HEK293 (cell line): ENCODE data around the gene METTL1.

Experiments
- CTCF ChIA-PET: fragments of 350-600 bp; formaldehyde crosslinking; extraction: SDS; loops from one replicate; lab custom pipeline; 2021; ENCODE audit warnings: antibody characterized with exemption; lab: Yijun Ruan, JAX
- POLR2A ChIA-PET: fragments of 300-600 bp; formaldehyde crosslinking; extraction: SDS; loops from one replicate; lab custom pipeline; 2020; ENCODE audit warnings: antibody characterized with exemption, inconsistent platforms; lab: Yijun Ruan, JAX
- H3K27ac ChIP-seq: fragments of 200-500 bp; sonication (Bioruptor generic); 2 replicates; pipeline ENCODE4 v1.5.1; 2014; ENCODE audit warnings: low read depth, low read length, control low read depth, inconsistent platforms; ENCODE audit errors: extremely low read depth
- H3K36me3 ChIP-seq, 2 experiments: fragments of 200-500 bp in 1 of 2; sonication (Bioruptor generic) in 1 of 2; 1 replicate in 1 of 2; 2 replicates in 1 of 2; pipeline ENCODE4 v1.5.1; 2014 to 2017; ENCODE audit warnings: inconsistent platforms in 2 of 2, low read length in 2 of 2; ENCODE audit not compliant: control insufficient read depth in 2 of 2, insufficient read depth in 1 of 2
- H3K4me1 ChIP-seq: fragments of 200-500 bp; sonication (Bioruptor generic); 2 replicates; pipeline ENCODE4 v1.5.1; 2014; ENCODE audit warnings: mild to moderate bottlenecking, low read length, inconsistent platforms; ENCODE audit not compliant: control insufficient read depth, insufficient read depth
- H3K4me3 ChIP-seq: 2 replicates; pipeline ENCODE4 v1.5.1; 2011; ENCODE audit warnings: low read depth, mild to moderate bottlenecking, control low read depth, low read length, moderate library complexity
- H3K9me3 ChIP-seq: fragments of 200-500 bp; sonication (Bioruptor generic); 2 replicates; pipeline ENCODE4 v1.5.1; 2014; ENCODE audit warnings: low read depth, low read length, inconsistent platforms; ENCODE audit not compliant: control insufficient read depth, insufficient read depth
- GLIS2 ChIP-seq: fragments of 450-650 bp; formaldehyde crosslinking; IDR thresholded peaks from 2 replicates; pipeline ENCODE4 v1.5.1; 2016; ENCODE audit warnings: missing biosample characterization, missing genetic modification characterization
- OVOL3 ChIP-seq: fragments of 450-650 bp; formaldehyde crosslinking; IDR thresholded peaks from 2 replicates; pipeline ENCODE4 v1.5.1; 2016; ENCODE audit warnings: missing biosample characterization, missing genetic modification characterization
- PATZ1 ChIP-seq: fragments of 450-650 bp; formaldehyde crosslinking; IDR thresholded peaks from 2 replicates; pipeline ENCODE4 v1.5.1; 2016; ENCODE audit warnings: missing biosample characterization, missing genetic modification characterization
- SALL2 ChIP-seq: fragments of 450-650 bp; formaldehyde crosslinking; IDR thresholded peaks from 2 replicates; pipeline ENCODE4 v1.5.0; 2017; ENCODE audit warnings: missing biosample characterization, mild to moderate bottlenecking, missing genetic modification characterization, borderline replicate concordance
- SCRT1 ChIP-seq: fragments of 450-650 bp; formaldehyde crosslinking; IDR thresholded peaks from 2 replicates; pipeline ENCODE4 v1.5.1; 2016; ENCODE audit warnings: missing biosample characterization, missing genetic modification characterization, borderline replicate concordance
- SP3 ChIP-seq: fragments of 450-650 bp; formaldehyde crosslinking; IDR thresholded peaks from 2 replicates; pipeline ENCODE4 v1.5.1; 2016; ENCODE audit warnings: missing biosample characterization, missing genetic modification characterization
- YY1 ChIP-seq: fragments of 450-650 bp; formaldehyde crosslinking; IDR thresholded peaks from 2 replicates; pipeline ENCODE4 v1.5.1; 2018; ENCODE audit warnings: missing biosample characterization, missing genetic modification characterization
- ZBTB17 ChIP-seq: fragments of 450-650 bp; formaldehyde crosslinking; IDR thresholded peaks from 2 replicates; pipeline ENCODE4 v1.5.1; 2016; ENCODE audit warnings: missing biosample characterization, missing genetic modification characterization
- ZNF114 ChIP-seq: fragments of 450-650 bp; formaldehyde crosslinking; IDR thresholded peaks from 2 replicates; pipeline ENCODE4 v1.5.0; 2017; ENCODE audit warnings: missing biosample characterization, missing genetic modification characterization
- ZNF214 ChIP-seq: fragments of 450-650 bp; formaldehyde crosslinking; IDR thresholded peaks from 2 replicates; pipeline ENCODE4 v1.5.1; 2017; ENCODE audit warnings: missing biosample characterization, mild to moderate bottlenecking, missing genetic modification characterization, borderline replicate concordance
- ZNF266 ChIP-seq: fragments of 450-650 bp; formaldehyde crosslinking; IDR thresholded peaks from 2 replicates; pipeline ENCODE4 v1.5.1; 2016; ENCODE audit warnings: missing biosample characterization, missing genetic modification characterization, low read depth
- ZNF280C ChIP-seq: fragments of 450-650 bp; formaldehyde crosslinking; IDR thresholded peaks from 2 replicates; pipeline ENCODE4 v1.5.1; 2016; ENCODE audit warnings: missing biosample characterization, missing genetic modification characterization
- ZNF335 ChIP-seq: fragments of 450-650 bp; formaldehyde crosslinking; conservative IDR thresholded peaks from 2 replicates; pipeline ENCODE4 v1.5.1; 2016; ENCODE audit warnings: missing biosample characterization, missing genetic modification characterization
- ZNF561 ChIP-seq: fragments of 450-650 bp; IDR thresholded peaks from 2 replicates; pipeline ENCODE4 v1.5.1; 2018; ENCODE audit warnings: missing biosample characterization, missing genetic modification characterization, borderline replicate concordance
- ZNF600 ChIP-seq: fragments of 450-650 bp; formaldehyde crosslinking; IDR thresholded peaks from 2 replicates; pipeline ENCODE4 v1.5.1; 2016; ENCODE audit warnings: missing biosample characterization, missing genetic modification characterization
- ZNF610 ChIP-seq: fragments of 450-650 bp; formaldehyde crosslinking; IDR thresholded peaks from 2 replicates; pipeline ENCODE4 v1.5.1; 2016; ENCODE audit warnings: missing biosample characterization, missing genetic modification characterization, borderline replicate concordance
- ZNF658 ChIP-seq: fragments of 450-650 bp; formaldehyde crosslinking; IDR thresholded peaks from 2 replicates; pipeline ENCODE4; 2016; ENCODE audit warnings: missing biosample characterization, missing genetic modification characterization
- ZNF792 ChIP-seq: fragments of 450-650 bp; formaldehyde crosslinking; IDR thresholded peaks from 2 replicates; pipeline ENCODE4 v1.5.1; 2016; ENCODE audit warnings: missing biosample characterization, missing genetic modification characterization
- ZXDB ChIP-seq: fragments of 450-650 bp; formaldehyde crosslinking; IDR thresholded peaks from 2 replicates; pipeline ENCODE4 v1.5.1; 2016; ENCODE audit warnings: missing biosample characterization, missing genetic modification characterization
- TF ChIP-seq, protein P1 (sequence below): fragments of 450-650 bp; formaldehyde crosslinking; IDR thresholded peaks from 2 replicates; pipeline ENCODE4 v1.5.1; 2016; ENCODE audit warnings: missing biosample characterization, missing genetic modification characterization

METTL1 gene

DNA sequence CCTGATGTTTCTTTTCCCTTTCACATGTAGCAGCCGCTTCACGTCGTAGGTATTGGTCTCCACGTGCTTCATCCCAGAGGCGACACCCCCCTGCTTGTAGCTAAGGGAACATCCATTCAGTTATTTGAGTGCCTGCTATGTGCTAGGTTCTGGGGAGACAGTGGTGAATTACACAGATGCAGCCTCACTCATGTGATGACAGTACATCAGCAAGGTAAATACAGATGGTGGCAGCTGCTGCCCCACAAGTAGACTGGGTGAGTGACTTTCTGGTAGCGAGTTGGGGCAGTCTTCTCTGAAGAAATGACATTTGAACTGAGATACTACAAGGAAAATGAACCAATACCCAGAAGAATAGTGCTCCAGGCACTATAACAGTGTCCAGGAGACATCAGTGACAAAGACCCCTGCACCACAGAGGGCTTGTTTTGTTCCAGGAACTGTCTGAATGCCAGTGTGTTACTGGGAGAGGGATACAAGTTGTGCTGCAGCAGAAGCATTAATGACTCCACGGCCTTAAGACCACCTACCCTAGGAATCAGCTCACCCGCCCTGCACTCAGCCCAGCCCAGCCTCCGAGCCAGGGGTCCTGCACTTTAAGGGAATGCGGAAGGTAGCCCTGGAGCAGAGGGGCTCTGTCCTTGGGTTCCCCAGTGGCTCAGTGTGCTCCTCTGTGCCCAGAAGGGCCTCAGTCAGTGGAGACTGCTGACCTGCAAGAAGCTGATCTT lies 39.3 kb upstream of the METTL1 start:
- ChIA-PET POLR2A (no interaction called here), CTCF (interaction anchor here (0.7 to 2.2 kb wide), 5 partner anchors 9 to 84 kb away, joined by 3 to 14 read pairs (median 4); partner anchors contain the start of gene TSFM)
- no peaks in the 10 kb centered on the region for H3K4me1 ChIP-seq
- H3K9me3 ChIP-seq: no peaks in the 10 kb centered on the region
- H3K36me3 ChIP-seq: peaks cover 0 to 50% of the 10 kb centered on the region in 2 experiments; a peak in 2 of 3 replicates
- no peak overlapping the region for H3K27ac ChIP-seq
- no peak for TF ChIP-seq GLIS2 (tag by site-specific recombination)
- no peak for TF ChIP-seq ZNF280C (tag by site-specific recombination)
- TF ChIP-seq ZNF610 (tag by site-specific recombination): no peak
- H3K4me3 ChIP-seq: no peak overlapping the region

GRCh38 chr12:57810450-57810849 lies 38.5 kb upstream of the METTL1 start:
- POLR2A ChIA-PET: no interaction called here

DNA sequence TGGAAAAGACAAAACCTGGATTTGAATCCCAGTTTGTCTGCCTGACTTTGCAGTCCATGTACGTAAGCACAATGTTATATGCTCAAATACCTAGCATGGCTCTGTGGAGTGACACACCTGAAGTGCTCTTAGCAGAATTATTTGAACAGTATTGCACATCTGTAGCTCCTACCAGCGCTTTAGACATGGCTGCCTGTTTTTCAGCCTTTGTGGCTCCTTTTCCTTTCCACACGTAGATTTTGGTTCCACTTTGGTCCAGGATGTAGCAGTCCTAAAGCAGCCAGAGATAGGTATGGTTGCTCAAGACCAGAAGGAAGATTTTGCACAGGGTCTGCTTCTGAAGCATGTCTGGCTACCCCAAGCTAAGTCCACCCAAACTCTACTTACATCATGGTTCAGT lies 37.5 kb upstream of the METTL1 start:
- Histone ChIP-seq H3K27ac (no peak overlapping the region), H3K4me3 (no peak overlapping the region), H3K36me3 (peaks cover 1 to 52% of the 10 kb centered on the region in 2 experiments; a peak in 2 of 3 replicates), H3K9me3 (no peaks in the 10 kb centered on the region), H3K4me1 (no peaks in the 10 kb centered on the region)
- TF ChIP-seq SP3 (tag by site-specific recombination): no peak
- no peak for TF ChIP-seq SALL2 (tag by site-specific recombination)
- TF ChIP-seq ZNF792 (tag by site-specific recombination): no peak
- TF ChIP-seq ZXDB (tag by site-specific recombination): no peak
- TF ChIP-seq ZNF266 (tag by site-specific recombination): no peak
- TF ChIP-seq PATZ1: no peak
- TF ChIP-seq ZNF561 (tag by site-specific recombination): no peak
- no peak for TF ChIP-seq GLIS2 (tag by site-specific recombination)
- no peak for TF ChIP-seq OVOL3 (tag by site-specific recombination)
- TF ChIP-seq ZNF214 (tag by site-specific recombination): no peak
- TF ChIP-seq ZNF600 (tag by site-specific recombination): no peak
- TF ChIP-seq SCRT1: no peak
- ChIA-PET POLR2A (no interaction called here), CTCF (interaction anchor here (0.6 to 1.4 kb wide), 4 partner anchors 10 to 50 kb away, joined by 3 to 5 read pairs (median 3); partner anchors contain the start of gene TSFM)

More at GRCh38 chr12:57810450-57810849, 38.5 kb upstream of the METTL1 start:
- CTCF ChIA-PET: interaction anchor here (0.7 to 1.5 kb wide), 2 partner anchors 10 to 28 kb away, joined by 3 to 4 read pairs; partner anchors contain the start of gene TSFM
- no peak for TF ChIP-seq YY1 (tag by site-specific recombination)
- TF ChIP-seq, protein P1, sequence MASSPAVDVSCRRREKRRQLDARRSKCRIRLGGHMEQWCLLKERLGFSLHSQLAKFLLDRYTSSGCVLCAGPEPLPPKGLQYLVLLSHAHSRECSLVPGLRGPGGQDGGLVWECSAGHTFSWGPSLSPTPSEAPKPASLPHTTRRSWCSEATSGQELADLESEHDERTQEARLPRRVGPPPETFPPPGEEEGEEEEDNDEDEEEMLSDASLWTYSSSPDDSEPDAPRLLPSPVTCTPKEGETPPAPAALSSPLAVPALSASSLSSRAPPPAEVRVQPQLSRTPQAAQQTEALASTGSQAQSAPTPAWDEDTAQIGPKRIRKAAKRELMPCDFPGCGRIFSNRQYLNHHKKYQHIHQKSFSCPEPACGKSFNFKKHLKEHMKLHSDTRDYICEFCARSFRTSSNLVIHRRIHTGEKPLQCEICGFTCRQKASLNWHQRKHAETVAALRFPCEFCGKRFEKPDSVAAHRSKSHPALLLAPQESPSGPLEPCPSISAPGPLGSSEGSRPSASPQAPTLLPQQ (tag by site-specific recombination): 0 out of 2 replicates have a peak, but pooled peaks have one; percentile 24
- TF ChIP-seq ZNF335 (tag by site-specific recombination): 0 out of 2 replicates have a peak, but pooled peaks have one; percentile 15
- no peak for TF ChIP-seq ZNF114
- no peak for TF ChIP-seq ZNF658 (tag by site-specific recombination)
- TF ChIP-seq ZBTB17 (tag by site-specific recombination): peak; percentile 34; the same call in 1 of the 2 replicates
- H3K9me3 ChIP-seq: no peaks in the 10 kb centered on the region
- no peak overlapping the region for H3K4me3 ChIP-seq
- no peaks in the 10 kb centered on the region for H3K4me1 ChIP-seq
- H3K36me3 ChIP-seq: peaks cover 0 to 52% of the 10 kb centered on the region in 2 experiments; a peak in 2 of 3 replicates
- H3K27ac ChIP-seq: no peak overlapping the region
